Caco-2 (cell line): ENCODE measurements around the gene AAMDC. TPM values are rescaled to one million over a fixed set of nuclear protein-coding genes. Genes with fewer than 3 reads are reported as not detected.
A peak's percentile ranks its signal among the peaks of the same experiment; 100 is the strongest.

ENCODE experiments used
- BruUV-seq: library from RNA; stranded (reverse); fragments of 400-500 nt; replicated peaks from 2 replicates; lab custom pipeline; 2021; lab: Mats Ljungman, UMichigan
- CTCF ChIA-PET: fragments of 300-600 bp; sonication (Branson Sonifier 250); formaldehyde crosslinking; loops from one replicate; lab custom pipeline; 2022; ENCODE audit warnings: antibody characterized with exemption; lab: Charles Lee
- POLR2A ChIA-PET: fragments of 300-600 bp; sonication (Branson Sonifier 250); formaldehyde crosslinking; loops from one replicate; lab custom pipeline; 2022; ENCODE audit warnings: antibody characterized with exemption; lab: Charles Lee
- DNase-seq, 2 experiments: peaks; one replicate each; pipeline versions ENCODE4 v3.0.0 to v3.0.0-alpha.2; 2020 to 2022
- H3K27me3 ChIP-seq: replicated peaks from 2 replicates; pipeline ENCODE4 v1.6.0; 2011; ENCODE audit warnings: low read length; ENCODE audit not compliant: control insufficient read depth, insufficient read depth
- H3K36me3 ChIP-seq: 2 replicates; pipeline ENCODE4 v1.5.1; 2011; ENCODE audit warnings: low read length; ENCODE audit not compliant: control insufficient read depth, insufficient read depth
- H3K4me1 ChIP-seq: fragments of 250-450 bp; sonication (Bioruptor Pico); 2 replicates; pipeline ENCODE4 v1.5.1; 2020; ENCODE audit warnings: mild to moderate bottlenecking
- H3K4me3 ChIP-seq: 2 replicates; pipeline ENCODE4 v1.5.1; 2011; ENCODE audit warnings: low read depth, mild to moderate bottlenecking, control low read depth, low read length
- H3K9me3 ChIP-seq: fragments of 250-450 bp; sonication (Bioruptor Pico); 2 replicates; pipeline ENCODE4 v1.5.1; 2020; ENCODE audit warnings: mild to moderate bottlenecking, moderate library complexity
- H3K27ac Mint-ChIP-seq: one replicate; pipeline ENCODE4 v1.8.0; 2022; ENCODE audit warnings: mixed read lengths; ENCODE audit not compliant: unreplicated experiment
- H3K27me3 Mint-ChIP-seq: one replicate; pipeline ENCODE4 v1.8.0; 2022; ENCODE audit warnings: mixed read lengths; ENCODE audit not compliant: insufficient read depth, unreplicated experiment
- H3K36me3 Mint-ChIP-seq: one replicate; pipeline ENCODE4 v1.8.0; 2022; ENCODE audit warnings: mild to moderate bottlenecking, mixed read lengths; ENCODE audit not compliant: insufficient read depth, unreplicated experiment
- H3K4me1 Mint-ChIP-seq: one replicate; pipeline ENCODE4 v1.8.0; 2022; ENCODE audit warnings: low read depth, mixed read lengths; ENCODE audit not compliant: unreplicated experiment
- H3K4me3 Mint-ChIP-seq: one replicate; pipeline ENCODE4 v1.8.0; 2022; ENCODE audit warnings: mild to moderate bottlenecking, moderate library complexity, mixed read lengths; ENCODE audit not compliant: unreplicated experiment
- H3K9me3 Mint-ChIP-seq: one replicate; pipeline ENCODE4 v1.8.0; 2022; ENCODE audit warnings: mixed read lengths; ENCODE audit not compliant: unreplicated experiment
- CTCF ChIP-seq, 2 experiments: fragments of 200-600 bp in 1 of 2; IDR thresholded peaks; 1 replicate in 1 of 2; 2 replicates in 1 of 2; pipeline versions ENCODE4 v1.5.1 to v1.8.0; 2011 to 2022; ENCODE audit warnings: antibody characterized with exemption in 1 of 2, control low read depth in 1 of 2, inconsistent platforms in 1 of 2, low read depth in 1 of 2, low read length in 1 of 2, mild to moderate bottlenecking in 1 of 2, moderate library complexity in 1 of 2; ENCODE audit not compliant: insufficient read depth in 1 of 2, severe bottlenecking in 1 of 2, unreplicated experiment in 1 of 2
- intact Hi-C: fragments of 100-400 bp; cut with micrococcal nuclease; formaldehyde crosslinking; loops from one replicate; pipeline ENCODE4 v1.10.0; 2022; ENCODE audit not compliant: unreplicated experiment
- total RNA-seq: library from RNA; stranded (reverse); gene quantifications from 2 replicates; pipeline ENCODE4 v1.2.3, GENCODE V29; 2022

AAMDC gene
- total RNA-seq, 1 experiment from 2014 or later, result 89.7 TPM

GRCh38 chr11:77776455-77776854 lies 44.5 kb upstream of the AAMDC start:
- Mint-ChIP-seq H3K9me3 (no peaks in the 10 kb centered on the region), H3K4me3 (no peak overlapping the region), H3K36me3 (peaks cover 34% of the 10 kb centered on the region), H3K27ac (no peak overlapping the region), H3K27me3 (no peaks in the 10 kb centered on the region), H3K4me1 (peaks cover 34% of the 10 kb centered on the region)
- Histone ChIP-seq H3K4me1 (peaks cover 21% of the 10 kb centered on the region), H3K4me3 (no peak overlapping the region), H3K27me3 (no peaks in the 10 kb centered on the region), H3K9me3 (no peaks in the 10 kb centered on the region), H3K36me3 (peaks cover 3% of the 10 kb centered on the region; the same call in 1 of the 2 replicates)
- CTCF ChIA-PET, result interaction anchor here (0.7 to 1.4 kb wide), 6 partner anchors 43 to 452 kb away, joined by 3 to 11 read pairs (median 4); partner anchors contain the start of gene INTS4
- intact Hi-C loops, result loop anchor here (1.0 to 10.0 kb wide), 4 partner anchors 43 to 269 kb away; no protein-coding TSS in a partner anchor
- peak; percentile 49 to 73 for TF ChIP-seq CTCF (IDR thresholded peaks at IDR 0.05; ENCODE audit: insufficient read depth in 1 of 2, low read depth in 1 of 2, low read length in 1 of 2, severe bottlenecking in 1 of 2, unreplicated experiment in 1 of 2)
- no TSS peak for BruUV-seq
- DNase-seq, result peak in 1 of 2 experiments; percentile 46
- POLR2A ChIA-PET, result interaction anchor here (0.8 kb wide), 1 partner anchor 218 kb away, joined by 9 read pairs; the partner anchor contains the start of gene INTS4

GRCh38 chr11:77778118-77778517 lies 42.8 kb upstream of the AAMDC start:
- peaks cover 32% of the 10 kb centered on the region for H3K36me3 Mint-ChIP-seq
- Histone ChIP-seq H3K27me3 (no peaks in the 10 kb centered on the region), H3K36me3 (peaks cover 3% of the 10 kb centered on the region; the same call in 1 of the 2 replicates), H3K4me3 (no peak overlapping the region), H3K4me1 (peaks cover 17% of the 10 kb centered on the region), H3K9me3 (no peaks in the 10 kb centered on the region)
- H3K9me3 Mint-ChIP-seq, result no peaks in the 10 kb centered on the region
- no peaks in the 10 kb centered on the region for H3K27me3 Mint-ChIP-seq
- DNase-seq, result no peak
- peak overlapping the region; percentile 8 for H3K27ac Mint-ChIP-seq
- BruUV-seq, result no TSS peak
- TF ChIP-seq CTCF (IDR thresholded peaks at IDR 0.05; ENCODE audit: insufficient read depth in 1 of 2, low read depth in 1 of 2, low read length in 1 of 2, severe bottlenecking in 1 of 2, unreplicated experiment in 1 of 2), result no peak
- peaks cover 32% of the 10 kb centered on the region for H3K4me1 Mint-ChIP-seq
- H3K4me3 Mint-ChIP-seq, result no peak overlapping the region
- intact Hi-C loops, result loop anchor here (10.0 kb wide), 1 partner anchor 97 kb away; no protein-coding TSS in a partner anchor
- POLR2A ChIA-PET, result no interaction called here
- CTCF ChIA-PET, result no interaction called here

DNA sequence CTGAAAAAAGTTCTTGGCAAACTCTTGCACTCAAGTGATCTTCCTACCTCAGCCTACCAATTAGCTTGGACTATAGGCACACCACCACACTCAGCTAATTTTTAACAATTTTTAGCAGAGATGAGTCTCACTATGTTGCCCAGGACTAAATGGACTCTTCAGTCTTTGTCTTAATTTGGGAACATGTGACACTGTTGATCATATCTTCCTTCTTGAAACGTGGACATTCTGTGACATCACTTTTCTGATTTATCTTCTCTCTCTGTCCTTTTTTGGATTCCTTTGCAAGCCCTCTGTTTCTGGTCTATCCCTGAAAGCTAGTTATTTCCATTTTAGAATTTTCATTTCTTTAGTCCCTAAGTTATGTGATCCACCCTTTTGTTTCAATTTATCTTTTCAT lies 42.4 kb upstream of the AAMDC start:
- peaks cover 32% of the 10 kb centered on the region for H3K4me1 Mint-ChIP-seq
- ChIA-PET CTCF (no interaction called here), POLR2A (no interaction called here)
- peaks cover 17% of the 10 kb centered on the region for H3K4me1 ChIP-seq
- no peaks in the 10 kb centered on the region for H3K27me3 ChIP-seq
- peak overlapping the region; percentile 8 for H3K27ac Mint-ChIP-seq
- intact Hi-C loops, result loop anchor here (10.0 kb wide), 1 partner anchor 96 kb away; no protein-coding TSS in a partner anchor
- no peaks in the 10 kb centered on the region for H3K9me3 ChIP-seq
- BruUV-seq, result no TSS peak
- no peak for TF ChIP-seq CTCF (IDR thresholded peaks at IDR 0.05; ENCODE audit: insufficient read depth in 1 of 2, low read depth in 1 of 2, low read length in 1 of 2, severe bottlenecking in 1 of 2, unreplicated experiment in 1 of 2)
- H3K36me3 ChIP-seq, result peaks cover 3% of the 10 kb centered on the region; the same call in 1 of the 2 replicates
- DNase-seq, result no peak
- H3K4me3 Mint-ChIP-seq, result no peak overlapping the region
- H3K9me3 Mint-ChIP-seq, result no peaks in the 10 kb centered on the region
- no peaks in the 10 kb centered on the region for H3K27me3 Mint-ChIP-seq
- no peak overlapping the region for H3K4me3 ChIP-seq
- peaks cover 32% of the 10 kb centered on the region for H3K36me3 Mint-ChIP-seq
